RWPE1 (cell line): ENCODE measurements around the gene GUCD1.
"Not testable (repeated sequence)": the region's sequence is repeated elsewhere in the genome, so short reads cannot be mapped to it uniquely, and the experiment has no call there.

Experiments used
- CTCF ChIA-PET: fragments of 350-600 bp; sonication (Branson Sonifier 250); formaldehyde crosslinking; extraction: SDS; loops from one replicate; lab custom pipeline; 2021; lab: Yijun Ruan, JAX
- POLR2A ChIA-PET: fragments of 400-600 bp; formaldehyde crosslinking; extraction: SDS; loops from one replicate; lab custom pipeline; 2020; ENCODE audit warnings: antibody characterized with exemption; ENCODE audit not compliant: low non-redundant PET; lab: Yijun Ruan, JAX
- DNase-seq: peaks from one replicate; pipeline ENCODE4 v3.0.0; 2012; ENCODE audit warnings: low spot score
- H3K27ac ChIP-seq: fragments of 450-650 bp; 2 replicates; pipeline ENCODE4 v1.5.1; 2017
- TF ChIP-seq, protein P1 (sequence below): fragments of 450-650 bp; conservative IDR thresholded peaks from 2 replicates; pipeline ENCODE4 v1.5.1; 2017; ENCODE audit warnings: low read depth, mild to moderate bottlenecking

The GUCD1 gene

DNA sequence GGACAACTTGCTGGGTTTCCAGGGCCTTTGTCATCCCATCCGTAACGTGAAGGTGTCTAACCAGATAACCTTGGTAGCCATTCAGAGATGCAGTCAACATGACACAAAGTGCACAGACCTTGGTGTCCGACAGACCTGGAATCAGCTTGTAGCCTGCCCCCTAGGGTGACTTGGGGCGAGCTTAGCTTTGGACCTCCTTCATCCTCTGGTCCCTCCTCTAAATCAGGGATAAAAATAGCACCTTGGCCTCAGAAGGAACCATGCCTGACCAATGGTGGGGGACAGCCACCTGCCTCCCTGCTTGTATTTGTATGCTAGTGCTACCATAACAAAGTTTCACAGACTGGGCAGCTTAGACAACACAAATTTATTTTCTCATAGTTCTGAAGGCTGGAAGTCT, 4.5 kb upstream of the GUCD1 start:
- ChIA-PET CTCF (interaction anchor here (0.5 to 0.6 kb wide), 2 partner anchors 52 to 1677 kb away, joined by 4 to 5 read pairs; no protein-coding TSS in a partner anchor), POLR2A (no interaction called here)
- DNase-seq, result no peak
- TF ChIP-seq, protein P1, sequence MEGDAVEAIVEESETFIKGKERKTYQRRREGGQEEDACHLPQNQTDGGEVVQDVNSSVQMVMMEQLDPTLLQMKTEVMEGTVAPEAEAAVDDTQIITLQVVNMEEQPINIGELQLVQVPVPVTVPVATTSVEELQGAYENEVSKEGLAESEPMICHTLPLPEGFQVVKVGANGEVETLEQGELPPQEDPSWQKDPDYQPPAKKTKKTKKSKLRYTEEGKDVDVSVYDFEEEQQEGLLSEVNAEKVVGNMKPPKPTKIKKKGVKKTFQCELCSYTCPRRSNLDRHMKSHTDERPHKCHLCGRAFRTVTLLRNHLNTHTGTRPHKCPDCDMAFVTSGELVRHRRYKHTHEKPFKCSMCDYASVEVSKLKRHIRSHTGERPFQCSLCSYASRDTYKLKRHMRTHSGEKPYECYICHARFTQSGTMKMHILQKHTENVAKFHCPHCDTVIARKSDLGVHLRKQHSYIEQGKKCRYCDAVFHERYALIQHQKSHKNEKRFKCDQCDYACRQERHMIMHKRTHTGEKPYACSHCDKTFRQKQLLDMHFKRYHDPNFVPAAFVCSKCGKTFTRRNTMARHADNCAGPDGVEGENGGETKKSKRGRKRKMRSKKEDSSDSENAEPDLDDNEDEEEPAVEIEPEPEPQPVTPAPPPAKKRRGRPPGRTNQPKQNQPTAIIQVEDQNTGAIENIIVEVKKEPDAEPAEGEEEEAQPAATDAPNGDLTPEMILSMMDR, result no peak
- no peak overlapping the region for H3K27ac ChIP-seq

DNA sequence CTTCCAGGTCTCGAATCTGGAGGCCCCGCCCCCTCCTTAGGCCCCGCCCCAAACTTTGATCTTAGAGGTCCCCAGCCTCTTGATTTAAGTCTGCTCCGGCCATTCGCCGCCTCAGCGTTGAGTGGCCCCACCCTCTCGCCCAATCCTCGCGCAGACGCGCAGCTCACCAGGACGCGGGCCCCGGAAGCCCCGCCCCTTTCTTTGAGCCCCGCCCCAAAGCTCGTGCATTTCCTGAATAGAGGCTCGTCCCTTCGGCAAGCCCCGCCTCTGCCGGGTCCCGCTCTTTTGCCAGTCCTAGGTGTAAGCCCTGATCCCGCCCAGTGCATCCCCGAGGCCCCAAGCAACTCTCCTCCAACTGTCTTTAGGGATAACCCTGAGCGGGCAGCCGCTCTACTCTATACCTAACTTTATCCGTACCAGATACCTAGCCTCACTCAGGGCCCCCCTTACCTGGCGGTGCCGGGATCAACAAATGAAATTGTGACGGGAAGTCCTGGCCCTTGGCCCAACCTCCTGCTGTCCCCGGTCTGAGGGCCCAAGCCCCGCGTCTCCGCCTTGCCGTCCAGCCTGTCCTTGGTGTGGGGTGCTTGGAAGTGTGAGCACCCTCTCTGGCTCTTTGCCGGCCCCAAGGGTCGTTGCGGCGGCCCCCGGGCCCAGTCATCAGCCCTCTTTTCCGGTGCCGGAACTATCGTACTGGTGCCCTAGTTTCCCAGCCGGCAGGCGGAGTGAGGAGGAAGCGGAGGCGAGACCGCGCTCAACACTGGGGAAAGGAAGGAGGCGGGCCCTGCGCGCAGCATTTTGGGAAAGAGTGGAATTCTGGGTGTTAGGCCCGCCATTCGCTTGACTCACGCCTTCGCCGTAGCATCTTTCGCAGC, 464 bp upstream of the GUCD1 start, which contains the start of gene SNRPD3:
Gene SNRPD3, plus strand, starts transcription at position 835 of the 875 bp plus-strand sequence. CDS start 1,676 bp downstream, outside the sequence.
- CTCF ChIA-PET, result interaction anchor here (0.6 to 0.7 kb wide), 2 partner anchors 18 to 19 kb away, joined by 3 to 4 read pairs; no protein-coding TSS in a partner anchor
- TF ChIP-seq, protein P1, result no peak
- H3K27ac ChIP-seq, result peak within 1 kb of the TSS; percentile 94
- POLR2A ChIA-PET, result interaction anchor here (0.6 kb wide), 3 partner anchors 11 to 584 kb away, joined by 4 read pairs; no protein-coding TSS in a partner anchor
- DNase-seq, result peak; percentile 98

DNA sequence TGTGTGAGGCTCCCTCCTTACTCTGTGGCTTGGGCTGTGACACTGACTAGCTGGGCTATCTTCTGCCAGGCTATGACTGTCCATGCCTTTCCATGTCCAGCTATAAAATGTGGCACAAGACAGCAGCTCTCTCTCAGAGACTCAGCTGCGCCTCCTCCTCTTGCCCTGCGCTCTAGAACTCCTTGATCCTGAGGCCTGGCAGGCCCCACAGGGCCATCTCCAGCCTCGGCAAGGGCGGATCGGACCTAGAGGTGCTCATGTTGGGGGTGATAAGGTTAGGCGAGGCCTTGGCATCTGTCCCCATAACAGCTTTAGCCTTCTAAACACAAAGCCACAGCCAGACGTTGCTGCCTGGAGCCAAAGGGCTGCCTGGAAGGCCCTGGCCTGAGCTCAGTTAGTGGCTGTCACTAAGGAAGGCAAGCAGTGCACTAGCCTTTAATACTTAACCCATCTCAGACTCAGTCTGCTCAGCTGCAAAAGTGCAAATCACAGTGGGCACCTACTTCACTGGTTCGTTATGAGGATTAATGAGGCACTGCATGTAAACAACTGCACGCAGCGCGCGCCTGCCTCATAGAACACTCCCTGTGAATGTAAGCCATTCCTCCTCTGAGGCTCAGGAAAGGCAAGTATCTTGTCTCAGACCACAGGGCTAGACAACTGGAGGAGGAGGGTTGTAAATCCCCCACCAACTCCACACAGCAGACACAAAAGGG, 1.2 kb downstream of the GUCD1 start:
- ChIA-PET POLR2A (no interaction called here), CTCF (no interaction called here)
- peak overlapping the region; percentile 94 for H3K27ac ChIP-seq
- DNase-seq, result peak; percentile 8
- TF ChIP-seq, protein P1, result no peak

DNA sequence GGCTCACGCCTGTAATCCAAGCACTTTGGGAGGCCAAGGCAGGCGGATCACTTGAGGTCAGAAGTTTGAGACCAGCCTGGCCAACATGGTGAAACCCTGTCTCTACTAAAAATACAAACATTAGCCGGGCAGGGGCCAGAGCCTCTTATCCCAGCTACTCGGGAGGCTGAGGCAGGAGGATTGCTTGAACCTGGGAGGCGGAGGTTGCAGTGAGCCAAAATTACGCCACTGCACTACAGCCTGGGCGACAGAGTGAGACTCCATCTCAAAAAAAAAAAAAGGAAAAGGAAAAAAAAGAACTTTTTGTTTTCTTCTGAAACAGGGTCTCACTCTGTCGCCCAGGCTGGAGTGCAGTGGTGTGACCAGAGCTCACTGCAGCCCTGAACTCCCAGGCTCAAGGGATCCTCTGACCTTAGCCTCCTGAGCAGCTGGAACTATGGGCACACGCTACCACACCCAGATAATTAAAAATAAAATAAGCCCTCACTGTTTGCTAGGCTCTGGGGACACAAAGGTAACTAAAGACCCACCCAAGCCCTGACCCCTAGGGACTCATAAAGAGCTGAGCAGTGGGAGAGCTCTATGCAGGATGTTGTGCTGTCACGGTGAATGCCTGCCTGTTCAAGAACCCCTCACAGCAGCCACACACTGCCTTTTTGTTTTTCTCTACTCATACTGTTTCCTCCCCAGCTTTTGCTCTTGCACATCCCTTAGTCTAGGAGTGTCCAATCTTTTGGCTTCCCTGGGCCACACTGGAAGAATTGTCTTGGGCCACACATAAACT, 2.2 kb downstream of the GUCD1 start:
- CTCF ChIA-PET, result not testable (repeated sequence)

DNA sequence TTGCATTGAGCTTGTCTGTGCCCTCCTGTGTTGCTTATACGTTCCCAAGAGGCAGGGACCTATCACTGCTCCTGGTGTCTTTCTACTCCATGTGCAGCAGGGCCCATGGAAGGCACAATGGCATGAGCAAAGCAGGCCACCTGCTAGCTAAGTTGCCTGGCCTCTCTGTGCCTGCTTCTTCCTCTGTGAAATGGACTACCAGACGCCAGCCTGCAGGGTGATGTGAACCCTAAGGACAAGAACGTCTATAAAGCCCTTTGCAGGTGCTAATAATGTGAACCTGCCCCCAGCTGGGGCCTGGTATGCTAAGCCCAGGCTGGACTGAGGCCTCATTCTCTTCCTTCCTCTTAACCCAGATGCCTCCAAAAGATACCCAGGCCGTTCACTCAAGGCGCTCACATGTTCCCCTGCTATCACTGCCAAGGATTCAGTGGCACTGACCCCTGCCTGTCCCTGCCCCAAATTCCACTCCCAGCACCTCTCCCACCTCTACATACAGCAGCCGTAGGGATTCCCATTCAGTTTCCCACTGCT, 4.0 kb downstream of the GUCD1 start:
- POLR2A ChIA-PET, result no interaction called here
- no peak for DNase-seq
- CTCF ChIA-PET, result no interaction called here
- TF ChIP-seq, protein P1, result no peak
- peak overlapping the region; percentile 31 for H3K27ac ChIP-seq

More for the DNA sequence above, 2.2 kb downstream of the GUCD1 start:
- not testable (repeated sequence) for H3K27ac ChIP-seq, DNase-seq
- POLR2A ChIA-PET, result interaction anchor here (0.7 kb wide), 1 partner anchor 20 kb away, joined by 5 read pairs; no protein-coding TSS in a partner anchor

DNA sequence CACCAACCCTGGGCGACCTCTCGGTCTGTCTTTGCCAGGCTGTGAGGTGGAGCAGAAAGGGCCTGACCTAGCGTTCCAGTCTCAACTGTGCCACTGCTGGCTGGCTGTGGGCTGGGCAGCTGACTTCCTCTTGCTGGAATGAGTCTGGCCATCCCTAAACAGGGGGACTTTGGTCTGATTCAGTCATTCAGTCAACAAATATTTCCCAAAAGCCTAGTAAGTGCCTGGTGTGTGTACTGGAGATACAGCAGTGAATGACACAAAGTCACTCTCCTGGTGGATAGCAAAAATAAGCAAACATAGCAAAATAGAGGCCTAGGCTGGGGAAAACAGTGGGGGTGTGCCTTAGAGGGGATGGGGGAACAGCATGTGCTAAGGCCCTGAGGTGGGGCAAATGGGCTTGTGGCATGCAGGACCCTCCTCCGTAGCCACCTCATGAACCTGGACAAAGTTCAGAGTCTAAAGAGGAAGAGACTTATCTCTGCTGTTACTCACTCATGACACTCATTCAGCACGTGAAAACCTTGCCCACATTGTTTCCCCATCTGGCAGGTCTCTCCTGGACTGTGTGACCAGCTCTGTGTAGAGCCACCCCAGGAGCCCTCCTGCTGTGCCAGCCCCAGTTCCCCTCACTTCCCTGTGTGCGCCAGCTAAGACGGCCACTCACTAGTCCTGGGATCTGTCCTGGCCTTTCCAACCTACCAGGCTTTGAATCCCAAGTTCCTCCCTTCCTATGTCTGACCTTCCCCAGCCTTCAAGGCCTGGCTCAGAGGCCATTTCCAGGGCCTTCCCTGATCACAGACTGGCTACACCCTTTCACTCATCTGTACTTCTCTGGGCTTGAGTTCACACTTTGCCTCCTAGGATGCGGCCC, 4.7 kb downstream of the GUCD1 start:
- H3K27ac ChIP-seq, result peak overlapping the region; percentile 31
- ChIA-PET CTCF (no interaction called here), POLR2A (no interaction called here)
- TF ChIP-seq, protein P1, result no peak
- no peak for DNase-seq
